Stimulated activated CD4-positive, alpha-beta T cell treated with anti-CD3 and anti-CD28 coated beads, Interleukin-2, amount 100 ng/mL, for 24 hours (primary cell): ENCODE results near the gene FBXO2.
A peak's percentile ranks its signal among the peaks of the same experiment; 100 is the strongest.

ENCODE experiments used
- DNase-seq, 2 donors: peaks; one replicate each; pipeline ENCODE4 v3.0.0-alpha.2; 2020

FBXO2 gene, protein sequence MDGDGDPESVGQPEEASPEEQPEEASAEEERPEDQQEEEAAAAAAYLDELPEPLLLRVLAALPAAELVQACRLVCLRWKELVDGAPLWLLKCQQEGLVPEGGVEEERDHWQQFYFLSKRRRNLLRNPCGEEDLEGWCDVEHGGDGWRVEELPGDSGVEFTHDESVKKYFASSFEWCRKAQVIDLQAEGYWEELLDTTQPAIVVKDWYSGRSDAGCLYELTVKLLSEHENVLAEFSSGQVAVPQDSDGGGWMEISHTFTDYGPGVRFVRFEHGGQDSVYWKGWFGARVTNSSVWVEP

DNA sequence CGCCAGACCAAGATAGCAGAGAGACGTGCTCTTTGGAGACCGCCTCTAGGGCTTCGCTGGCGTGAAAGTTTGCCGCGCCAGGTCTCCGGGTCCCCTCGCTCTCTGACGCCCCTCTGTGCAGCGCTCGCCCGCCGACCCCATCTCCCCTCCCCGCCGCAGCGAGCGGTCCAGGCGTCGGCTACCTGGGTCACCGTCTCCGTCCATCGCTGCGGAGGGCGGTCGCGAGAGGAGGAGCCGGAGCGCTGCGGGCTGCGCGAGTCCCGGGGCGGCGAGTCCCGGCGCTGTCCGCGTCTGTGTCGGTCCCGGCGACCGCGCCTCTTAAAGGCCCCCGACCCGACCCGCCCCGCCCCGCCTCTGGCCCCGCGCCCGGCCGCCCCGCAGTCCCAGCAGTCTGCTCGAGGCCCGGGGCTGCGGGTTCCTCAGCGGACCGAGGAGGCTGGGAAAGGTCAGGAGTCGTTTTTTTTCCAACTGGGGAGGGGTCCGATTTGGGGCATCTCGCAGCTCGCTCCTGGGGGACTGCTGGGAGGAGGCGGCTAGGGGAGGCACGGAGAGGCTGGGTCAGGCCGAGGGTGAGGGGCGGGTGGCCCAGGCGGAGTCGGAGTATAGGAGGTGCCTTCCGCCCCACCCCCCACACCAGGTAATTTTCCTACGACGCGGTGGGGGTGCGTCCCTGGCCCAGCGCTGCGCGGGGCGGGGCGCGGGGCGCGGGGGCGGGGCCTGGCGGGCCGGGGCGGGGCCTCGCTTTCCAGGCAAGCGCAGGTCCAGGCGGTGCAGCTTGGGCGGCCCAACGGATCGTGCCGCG lies at the start of gene FBXO2, which contains the start of gene FBXO44:
Gene FBXO2, minus strand, starts transcription at position 293 of the 802 bp plus-strand sequence. Its CDS starts 89 bp downstream, at position 204.
Gene FBXO44, plus strand, starts transcription at position 741 of the 802 bp plus-strand sequence. CDS start 959 bp downstream, outside the sequence.
- DNase-seq: peak; percentile 74 to 77

DNA sequence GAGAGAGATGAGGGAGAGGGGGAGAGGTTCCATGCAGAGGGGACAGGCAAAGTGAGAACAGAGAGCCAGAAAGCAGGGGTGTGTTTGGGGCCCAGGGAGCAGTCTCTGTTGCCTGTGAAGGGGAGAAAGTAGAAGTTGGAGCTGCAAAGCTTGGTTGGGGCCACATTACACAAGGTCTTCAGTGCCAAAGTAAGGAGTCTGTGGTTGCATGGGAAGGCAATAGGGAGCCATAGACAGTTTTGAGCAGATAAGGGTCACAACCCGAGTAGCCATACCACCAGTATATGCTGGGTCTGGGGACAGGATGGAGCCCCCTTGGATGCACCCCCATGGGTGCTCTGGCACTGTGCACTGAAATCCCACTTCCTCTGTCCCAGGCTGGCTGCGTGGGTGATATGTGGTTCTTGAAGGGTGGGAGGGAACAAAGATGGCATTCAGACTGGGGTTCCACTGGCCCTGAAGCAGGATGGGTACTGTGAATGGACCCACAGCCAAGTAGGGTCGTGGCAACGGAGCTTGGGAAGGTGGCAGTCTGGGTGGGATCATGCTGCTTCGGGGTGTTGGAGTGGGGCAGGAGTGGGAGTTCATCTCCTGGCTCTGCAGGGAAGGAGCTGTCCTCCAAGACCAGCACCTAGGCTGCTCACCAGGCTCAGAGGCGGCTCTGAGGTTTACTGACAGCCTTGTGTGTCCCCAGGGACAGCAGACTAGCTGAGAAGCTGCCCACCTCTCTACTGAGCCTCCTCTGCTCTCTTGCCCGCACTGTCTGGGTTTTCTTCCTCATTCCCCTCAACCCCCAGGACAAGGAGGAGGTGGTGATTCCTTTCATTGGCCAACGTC lies 49.3 kb upstream of the FBXO2 start:
- no peak for DNase-seq

DNA sequence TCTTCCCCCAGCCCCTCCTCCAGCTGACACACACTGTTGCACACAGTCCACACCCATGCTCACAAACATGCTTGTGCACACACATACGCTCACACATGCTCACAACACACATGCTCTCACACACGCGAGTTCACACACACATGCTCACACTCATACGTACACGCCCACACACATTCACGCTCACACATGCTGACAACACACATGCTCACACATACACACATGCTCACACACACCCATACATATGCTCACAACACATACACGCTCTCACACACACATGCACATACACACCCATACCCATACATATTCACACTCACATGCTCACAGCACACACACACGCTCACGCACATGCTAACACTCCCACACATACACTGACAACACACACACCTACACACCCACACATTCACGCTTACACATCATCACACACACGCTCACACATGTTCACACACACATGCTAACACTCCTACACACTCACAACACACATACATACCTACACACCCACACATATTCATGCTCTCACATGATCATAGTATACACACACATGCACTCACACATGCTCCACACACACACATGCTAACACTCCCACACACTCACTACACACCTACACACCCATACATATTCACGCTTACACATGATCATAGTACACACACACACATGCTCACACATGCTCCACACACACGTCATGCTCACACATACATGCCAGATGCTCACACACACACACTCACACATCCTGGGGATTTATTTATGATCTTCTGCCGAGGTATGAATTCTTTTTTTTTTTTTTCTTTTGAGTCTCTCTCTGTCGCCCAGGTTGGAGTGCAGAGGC lies 48.0 kb upstream of the FBXO2 start:
- no peak for DNase-seq

DNA sequence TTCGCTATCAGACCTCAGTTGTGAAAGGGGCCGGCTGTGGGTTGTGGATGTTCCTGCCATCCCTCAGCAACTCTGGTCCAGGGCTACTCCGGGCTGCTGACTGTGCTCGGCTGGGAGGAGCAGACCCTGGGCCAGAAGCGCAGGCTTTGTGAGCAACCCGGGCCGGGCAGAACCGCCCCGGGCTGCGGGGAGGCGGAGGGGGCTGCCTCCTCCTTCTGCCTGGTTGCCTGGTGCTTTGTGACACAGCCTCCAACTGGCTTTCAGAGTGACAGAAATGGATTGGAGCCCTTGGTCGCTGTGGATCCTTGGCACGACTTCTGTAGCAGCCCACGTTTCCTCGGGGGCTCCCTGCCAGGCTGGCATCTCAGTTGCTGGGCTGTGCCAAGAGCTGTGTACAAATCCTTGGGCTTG lies 47.3 kb upstream of the FBXO2 start:
- no peak for DNase-seq

DNA sequence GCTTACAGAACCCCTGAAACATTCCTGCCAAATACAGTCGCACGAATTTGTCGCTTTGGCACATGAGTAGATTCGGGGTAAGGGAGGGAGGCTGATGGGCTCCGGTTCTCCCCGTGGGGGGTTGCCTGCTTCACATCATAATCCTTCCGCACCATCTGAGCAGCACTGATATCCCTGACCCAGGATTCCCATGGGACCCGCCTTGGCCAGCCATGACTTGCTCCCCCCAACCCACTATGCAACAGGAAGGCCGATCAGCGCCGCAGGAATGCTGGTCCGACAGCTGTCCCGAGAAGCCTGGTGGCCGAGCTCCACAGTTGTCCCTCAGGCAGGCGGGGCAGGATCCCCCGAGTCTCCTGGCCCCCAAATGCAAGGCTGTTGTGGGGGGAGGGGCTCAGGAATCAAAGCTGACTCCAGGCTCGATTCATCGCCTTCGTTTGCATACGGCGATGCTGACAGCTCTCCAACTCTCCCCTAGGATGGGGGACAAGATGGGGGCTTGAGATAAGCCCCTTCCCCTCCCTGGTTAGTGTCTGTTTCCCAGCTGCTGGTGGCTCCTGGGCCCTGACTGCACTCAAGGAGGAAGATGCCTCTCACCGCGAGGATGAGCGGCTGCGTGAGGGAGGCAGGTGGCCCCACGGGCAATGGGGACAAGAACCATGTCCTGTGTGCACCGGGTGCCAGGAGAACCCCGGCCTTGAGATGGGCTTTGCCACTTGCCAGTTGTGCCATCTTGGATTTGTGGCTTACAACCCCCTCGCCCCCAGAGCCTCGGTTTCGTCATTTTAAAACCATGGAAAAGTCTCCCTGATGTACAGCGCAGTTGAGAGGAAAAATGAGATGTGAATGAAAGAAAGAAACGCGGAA lies 46.6 kb upstream of the FBXO2 start:
- DNase-seq: no peak

DNA sequence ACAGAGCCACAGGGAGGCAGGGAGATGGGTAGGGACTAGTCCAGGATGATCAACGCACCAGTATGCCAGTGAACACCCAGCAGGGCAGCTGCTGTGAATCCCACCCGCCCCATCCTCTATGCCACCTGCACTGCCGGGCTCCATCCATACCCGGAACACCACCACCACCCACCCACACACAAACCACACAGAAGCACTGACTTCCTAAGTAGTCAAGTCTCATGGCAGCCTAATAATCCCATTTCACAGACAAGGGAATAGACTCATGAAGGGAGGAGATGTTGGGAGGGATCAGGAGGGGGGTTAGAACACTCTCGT lies 43.6 kb upstream of the FBXO2 start:
- DNase-seq: no peak

DNA sequence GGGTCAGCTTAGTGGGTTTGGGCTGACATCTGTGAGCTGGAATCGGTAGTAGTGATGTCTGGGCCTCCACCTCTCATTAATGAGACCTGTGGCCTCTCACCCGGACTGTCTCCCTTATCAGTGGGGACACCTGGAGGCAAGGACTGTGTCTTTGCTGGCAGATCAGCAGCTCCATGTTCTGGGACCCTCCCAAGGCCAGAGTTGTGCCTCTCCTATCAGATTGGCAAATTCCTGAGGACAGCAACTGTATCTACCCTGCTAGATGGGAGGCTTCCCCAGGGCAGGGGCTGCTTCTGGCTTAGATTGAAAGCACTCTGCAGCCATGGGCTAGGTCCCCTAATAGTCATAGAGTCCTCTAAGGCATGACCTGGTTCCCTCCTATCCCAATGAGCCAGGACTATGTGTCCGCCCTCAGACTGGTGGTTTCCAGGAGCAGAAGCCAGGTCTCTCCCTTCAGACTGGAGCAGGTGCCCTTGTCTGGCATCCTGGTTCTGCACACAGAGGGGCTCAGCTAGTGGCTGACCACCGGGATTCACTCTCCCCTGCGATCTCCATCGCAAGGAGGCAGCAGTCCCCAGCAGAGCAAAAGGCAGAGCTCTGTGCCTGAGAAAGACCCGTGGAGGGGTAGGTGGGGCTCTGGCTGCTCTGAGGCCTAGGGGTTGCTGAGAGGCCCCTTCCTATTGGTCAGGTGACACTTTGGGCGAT lies 43.1 kb upstream of the FBXO2 start:
- no peak for DNase-seq

DNA sequence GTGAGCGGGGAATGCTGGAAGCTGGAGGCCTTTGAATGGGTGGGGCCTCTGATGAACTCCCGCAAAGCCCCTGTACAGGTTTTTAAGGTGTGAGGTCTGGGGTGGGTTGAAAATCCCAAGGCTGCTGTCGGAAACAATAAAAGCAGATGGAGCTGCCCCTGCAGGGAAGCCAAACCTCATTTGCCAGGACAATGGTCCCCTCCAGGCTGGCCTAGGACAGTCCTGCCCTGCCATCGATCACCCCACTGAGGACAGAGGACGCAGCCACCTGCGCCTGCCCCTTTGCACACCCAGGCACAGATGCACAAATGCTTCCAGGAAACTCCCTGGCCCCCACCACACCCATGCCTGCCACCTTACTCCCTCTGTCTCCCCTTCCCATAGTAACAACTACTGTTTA lies 41.6 kb upstream of the FBXO2 start:
- no peak for DNase-seq

DNA sequence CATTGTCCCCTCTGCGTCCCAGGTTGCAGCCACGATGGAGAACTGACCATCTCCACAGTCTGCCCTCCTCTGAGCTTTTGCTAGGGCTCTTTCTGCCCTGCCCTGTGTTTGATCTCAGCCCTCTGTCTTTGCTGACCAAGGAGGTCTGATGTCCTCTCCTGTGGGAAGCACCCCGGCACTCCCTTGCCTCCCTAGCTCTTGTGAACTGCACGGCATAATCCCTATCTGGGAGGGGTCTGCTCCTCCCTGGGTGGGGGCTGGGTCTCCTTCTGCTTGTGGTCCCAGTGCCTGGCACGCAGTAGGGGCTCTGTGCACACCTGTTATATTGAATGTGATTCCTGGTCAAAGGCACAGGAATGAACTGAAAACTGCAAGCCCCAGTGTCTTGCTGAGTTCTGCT lies 39.7 kb upstream of the FBXO2 start:
- DNase-seq: no peak

DNA sequence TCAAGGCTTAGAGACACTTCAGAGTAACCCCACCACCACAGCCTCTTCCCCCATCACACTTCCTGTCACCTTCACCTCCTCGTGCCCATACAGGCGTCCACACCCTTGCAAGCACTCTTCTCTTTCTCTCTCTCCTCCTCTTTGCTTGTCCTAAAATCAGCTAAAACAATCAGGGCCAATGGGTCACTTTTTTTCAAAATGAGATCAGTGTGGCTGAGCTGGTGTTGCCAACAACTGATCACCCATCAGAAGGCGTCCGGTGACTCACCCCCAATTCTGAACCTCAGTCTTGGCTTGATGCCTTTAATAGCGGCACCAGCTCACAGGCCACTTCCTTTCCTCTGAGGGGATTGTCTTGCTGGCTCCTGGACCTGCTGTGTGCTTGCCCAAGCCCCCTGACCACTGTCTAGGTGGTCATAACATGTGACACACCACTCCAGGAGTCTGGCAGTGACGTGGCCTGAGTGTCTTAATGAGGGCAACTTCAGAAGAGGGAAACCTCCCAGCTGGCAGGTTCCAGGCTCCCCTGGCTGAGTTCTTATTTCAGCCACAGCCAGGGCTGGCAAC lies 38.9 kb upstream of the FBXO2 start:
- DNase-seq: peak in 1 of 2 donors; percentile 42

DNA sequence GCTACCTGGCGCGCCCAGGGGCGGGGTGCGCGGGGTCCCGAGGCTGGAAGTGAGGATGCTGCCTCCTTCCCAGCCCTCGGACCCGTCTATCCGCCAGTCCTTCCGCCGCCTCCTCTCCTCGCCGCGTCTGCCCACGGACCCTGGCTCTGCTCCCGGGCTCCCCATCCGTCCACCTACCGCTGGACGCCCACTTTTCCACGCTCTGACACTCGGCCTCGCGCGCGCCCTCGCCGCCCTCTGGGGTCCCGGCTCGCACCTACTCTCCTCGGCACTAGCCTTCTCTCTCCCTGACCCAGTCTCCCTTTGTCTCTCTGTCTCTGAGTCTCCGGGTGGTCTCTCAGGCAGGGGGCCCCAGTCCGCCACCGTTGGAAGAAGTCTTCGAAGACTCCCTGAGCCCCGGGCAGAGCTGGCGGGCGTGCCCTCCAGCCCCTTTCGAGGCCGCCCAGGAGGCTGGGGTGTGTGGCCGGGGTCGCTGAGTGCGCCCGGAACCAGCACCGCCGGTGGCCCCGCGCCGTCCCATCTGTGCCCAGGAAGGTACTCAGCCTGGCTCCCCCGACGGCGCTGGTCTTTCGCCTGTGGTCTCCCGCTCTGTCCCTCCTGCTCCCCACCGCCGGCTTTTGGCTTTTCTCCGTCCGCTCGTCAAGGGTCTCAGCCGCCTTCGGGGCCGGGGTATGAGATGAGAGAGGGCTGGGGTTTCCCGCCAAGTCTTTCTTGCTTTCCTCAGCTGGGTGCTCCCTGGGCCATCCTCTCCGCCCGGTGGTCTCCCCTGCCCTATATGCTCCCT lies 37.9 kb upstream of the FBXO2 start:
- DNase-seq: no peak

DNA sequence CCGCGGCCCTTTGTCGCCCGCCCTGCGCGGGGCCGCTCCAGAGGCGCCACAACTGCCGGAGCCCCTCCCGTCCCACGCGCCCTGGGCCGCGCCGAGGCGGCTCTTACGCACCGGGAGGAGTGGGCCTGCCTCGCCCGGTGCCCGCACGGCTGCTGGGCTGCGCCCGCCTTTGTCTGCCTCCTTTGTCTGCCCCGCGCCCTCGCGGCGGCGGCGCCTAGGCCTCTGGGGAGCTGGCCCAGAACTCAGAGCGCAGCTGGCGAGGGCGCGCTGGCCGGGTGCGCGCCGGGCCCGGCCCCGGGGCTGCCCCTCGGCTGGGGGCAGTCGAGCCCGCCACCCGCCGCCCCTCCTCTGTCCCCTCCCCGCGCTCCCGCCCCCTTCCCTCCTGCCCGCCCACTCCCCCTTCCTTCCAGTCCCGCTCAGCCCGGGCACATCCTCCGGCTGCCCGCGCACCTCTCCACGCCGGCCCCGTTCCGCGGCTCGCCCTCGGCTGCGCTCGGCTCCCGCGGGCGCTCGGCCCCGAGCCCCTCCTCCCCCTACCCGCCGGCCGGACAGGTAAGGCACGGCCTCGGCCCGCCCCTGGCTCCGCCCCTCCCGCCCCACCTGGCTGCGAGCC lies 37.2 kb upstream of the FBXO2 start, which contains the start of gene DRAXIN:
Gene DRAXIN, plus strand, starts transcription at position 409 of the 613 bp plus-strand sequence. CDS start 14,549 bp downstream, outside the sequence.
- DNase-seq: peak in 1 of 2 donors; percentile 19

DNA sequence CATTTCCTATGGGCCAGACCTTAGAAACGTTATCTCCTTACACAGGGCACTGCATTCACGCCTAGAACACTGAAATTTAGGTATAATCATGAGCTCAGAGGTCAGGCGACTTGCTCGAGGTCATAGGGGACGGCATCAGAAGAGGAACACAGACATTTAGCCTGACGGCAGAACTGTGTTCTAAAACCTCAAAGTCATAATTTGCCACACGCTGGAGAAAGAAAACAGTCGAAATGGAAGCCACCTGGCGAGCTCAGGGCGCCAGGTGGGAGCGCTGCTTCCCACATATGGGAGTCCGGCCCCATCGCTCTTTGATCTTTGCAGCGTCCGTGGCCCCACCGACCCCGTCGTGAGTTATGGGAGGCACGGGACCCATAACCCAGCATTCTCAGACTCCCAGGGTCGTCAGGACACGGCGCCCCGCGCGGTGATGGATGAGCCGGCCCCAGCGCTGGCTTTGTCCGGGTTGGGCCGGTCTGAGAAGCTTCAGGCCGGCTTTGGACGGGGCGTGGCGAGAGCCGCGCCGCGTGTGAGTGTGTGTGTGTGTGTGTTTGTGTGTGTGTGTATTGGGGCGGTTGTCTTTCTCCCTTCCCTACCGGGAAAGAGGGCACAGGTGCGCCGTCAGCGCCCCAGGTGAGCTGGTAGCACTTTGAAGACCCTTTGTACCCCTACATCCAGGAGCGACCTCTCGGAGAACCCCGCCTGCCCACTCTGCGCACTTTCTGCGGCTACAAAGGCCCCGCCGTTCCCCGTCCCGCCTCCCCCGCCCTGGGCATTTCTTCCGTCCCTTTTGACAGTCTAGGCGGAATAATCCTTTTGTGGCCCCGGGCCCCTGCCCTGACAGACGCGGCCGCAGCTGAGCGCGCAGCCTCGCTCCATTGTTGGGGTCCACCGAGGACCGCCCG lies 36.4 kb upstream of the FBXO2 start:
- DNase-seq: no peak

DNA sequence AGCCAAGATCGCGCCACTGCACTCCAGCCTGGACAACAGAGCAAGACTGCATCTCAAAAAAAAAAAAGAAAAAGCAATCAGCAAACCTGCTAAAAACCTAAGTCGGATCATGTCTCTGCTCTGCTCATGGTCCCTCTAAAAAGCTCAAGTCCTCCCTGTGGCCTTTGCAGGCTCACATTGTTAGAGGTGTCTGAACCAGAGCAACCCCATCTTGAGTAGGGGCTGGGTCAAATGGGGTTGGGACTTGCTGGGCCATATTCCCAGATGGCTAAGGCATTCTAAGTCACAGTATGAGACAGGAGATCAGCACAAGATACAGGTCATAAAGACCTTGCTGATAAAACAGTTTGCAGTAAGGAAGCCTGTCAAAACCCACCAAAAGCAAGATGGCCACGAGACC lies 34.3 kb upstream of the FBXO2 start:
- DNase-seq: no peak

DNA sequence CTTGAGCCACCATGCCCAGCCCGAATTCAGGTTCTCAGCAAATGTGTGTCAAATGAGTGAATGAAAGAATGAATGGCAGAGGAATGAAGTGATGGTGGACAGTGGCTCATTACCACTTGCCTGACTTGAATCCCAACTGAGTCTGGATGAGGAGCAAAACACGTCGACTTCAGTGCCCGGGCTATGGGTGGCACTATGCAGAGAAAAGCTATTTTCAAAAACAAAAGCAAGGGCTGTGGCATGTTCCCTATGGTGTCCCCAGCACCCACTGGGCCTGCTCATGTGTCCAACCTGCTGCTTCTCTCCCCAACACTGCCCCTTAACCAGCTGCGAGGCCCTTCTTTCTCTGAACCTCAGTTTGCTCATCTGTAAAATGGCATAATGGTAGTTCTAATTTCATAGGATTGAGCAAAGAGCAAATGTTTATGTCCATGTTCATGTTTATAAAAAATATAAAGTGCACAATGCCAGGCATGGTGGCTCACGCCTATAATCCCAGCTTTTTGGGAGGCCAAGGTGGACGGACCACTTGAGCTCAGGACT lies 31.1 kb upstream of the FBXO2 start:
- no peak for DNase-seq

DNA sequence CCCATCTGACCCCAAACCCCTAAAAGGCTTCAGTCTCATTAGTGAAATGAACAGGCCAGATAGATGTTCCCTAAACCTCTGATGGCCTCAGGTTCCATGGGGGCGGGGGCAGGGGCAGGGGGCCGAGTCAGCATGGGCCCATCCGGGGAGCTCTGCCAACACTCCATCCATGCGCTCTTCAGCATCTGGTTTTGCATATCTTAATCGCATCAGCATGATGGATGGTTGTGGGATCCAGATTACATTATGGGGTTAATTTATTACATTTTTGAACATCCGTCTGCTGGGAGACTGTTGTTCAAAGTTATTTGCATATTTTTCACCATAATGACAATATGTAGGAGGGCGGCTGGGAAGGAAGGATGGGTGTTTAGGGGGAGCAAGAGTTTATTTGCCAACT lies 29.8 kb upstream of the FBXO2 start:
- DNase-seq: no peak

DNA sequence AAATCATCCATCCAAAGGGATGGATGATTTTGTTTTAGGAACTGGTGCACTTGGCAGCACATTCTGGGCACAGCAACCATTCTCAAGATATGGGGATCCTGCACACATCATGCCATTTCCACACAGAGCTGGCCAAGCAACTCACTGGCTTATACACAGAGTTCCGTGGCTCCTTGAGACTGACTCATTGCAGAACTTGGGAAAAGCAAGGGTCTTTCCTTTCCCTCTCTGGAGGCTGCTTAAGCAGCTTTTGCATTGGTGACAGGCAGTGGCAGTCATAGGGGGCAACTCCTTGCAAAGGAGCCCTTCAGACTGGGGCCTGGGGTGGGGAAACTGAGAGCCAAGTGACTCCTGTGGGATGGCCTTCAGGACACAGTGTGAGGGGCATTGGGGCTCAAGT lies 28.6 kb upstream of the FBXO2 start:
- DNase-seq: no peak
